Measurements from ENCODE around the gene RPS6KB2. TPM values are rescaled to one million over a fixed set of nuclear protein-coding genes. Genes with fewer than 3 reads are reported as not detected.

The RPS6KB2 gene
- total and polyA plus RNA-seq, 10 donors, result 39.5 to 95.0 (median 55.3) TPM

DNA sequence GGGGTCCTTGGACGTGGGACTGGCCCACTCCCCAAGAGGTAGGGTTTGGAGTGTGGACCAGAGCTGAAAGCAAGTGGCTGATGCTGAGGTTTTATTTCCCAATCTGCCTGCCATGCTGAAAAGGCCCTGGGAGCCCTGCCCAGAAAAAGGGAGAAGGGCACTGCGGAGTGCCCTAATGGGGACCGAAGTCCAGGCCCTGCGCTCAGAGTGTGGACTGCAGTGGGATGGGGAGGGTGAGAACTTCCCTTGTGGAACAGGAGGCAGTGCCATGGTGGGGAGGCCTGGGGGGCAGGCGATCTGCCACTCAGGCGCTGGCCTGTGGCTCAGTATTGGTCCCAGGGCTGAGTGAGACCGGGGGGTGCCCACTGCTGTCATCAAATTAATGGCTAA is 19.9 kb downstream of the RPS6KB2 start:
- H3K4me3 ChIP-seq, result no peak overlapping the region
- intact Hi-C loops (cut with DNase I; ENCODE audit: low total_unique reads), result no loop called here
- no peaks in the 10 kb centered on the region for H3K27me3 ChIP-seq (replicated peaks in 1 of 7)
- DNase-seq, result no peak
- TF ChIP-seq, protein P1, sequence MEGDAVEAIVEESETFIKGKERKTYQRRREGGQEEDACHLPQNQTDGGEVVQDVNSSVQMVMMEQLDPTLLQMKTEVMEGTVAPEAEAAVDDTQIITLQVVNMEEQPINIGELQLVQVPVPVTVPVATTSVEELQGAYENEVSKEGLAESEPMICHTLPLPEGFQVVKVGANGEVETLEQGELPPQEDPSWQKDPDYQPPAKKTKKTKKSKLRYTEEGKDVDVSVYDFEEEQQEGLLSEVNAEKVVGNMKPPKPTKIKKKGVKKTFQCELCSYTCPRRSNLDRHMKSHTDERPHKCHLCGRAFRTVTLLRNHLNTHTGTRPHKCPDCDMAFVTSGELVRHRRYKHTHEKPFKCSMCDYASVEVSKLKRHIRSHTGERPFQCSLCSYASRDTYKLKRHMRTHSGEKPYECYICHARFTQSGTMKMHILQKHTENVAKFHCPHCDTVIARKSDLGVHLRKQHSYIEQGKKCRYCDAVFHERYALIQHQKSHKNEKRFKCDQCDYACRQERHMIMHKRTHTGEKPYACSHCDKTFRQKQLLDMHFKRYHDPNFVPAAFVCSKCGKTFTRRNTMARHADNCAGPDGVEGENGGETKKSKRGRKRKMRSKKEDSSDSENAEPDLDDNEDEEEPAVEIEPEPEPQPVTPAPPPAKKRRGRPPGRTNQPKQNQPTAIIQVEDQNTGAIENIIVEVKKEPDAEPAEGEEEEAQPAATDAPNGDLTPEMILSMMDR (IDR thresholded peaks at IDR 0.05 in 8 of 11, conservative IDR thresholded peaks at IDR 0.05 in 3 of 11), result no peak
- no peak for TF ChIP-seq POLR2A (IDR thresholded peaks at IDR 0.05)
- no peak for TF ChIP-seq POLR2AphosphoS5 (IDR thresholded peaks at IDR 0.05)
- peaks cover 35 to 96% (median 92%) of the 10 kb centered on the region in 6 donors for H3K4me1 ChIP-seq
- H3K27ac ChIP-seq, result peak overlapping the region in 4 of 8 donors; percentile 0 to 96 (median 47)
- no peaks in the 10 kb centered on the region for H3K9me3 ChIP-seq
- WGBS, 5 donors, result 89 to 98% (median 96%) methylated on average over 6 to 7 of the region's 7 CpGs
- H3K36me3 ChIP-seq, result no peaks in the 10 kb centered on the region

DNA sequence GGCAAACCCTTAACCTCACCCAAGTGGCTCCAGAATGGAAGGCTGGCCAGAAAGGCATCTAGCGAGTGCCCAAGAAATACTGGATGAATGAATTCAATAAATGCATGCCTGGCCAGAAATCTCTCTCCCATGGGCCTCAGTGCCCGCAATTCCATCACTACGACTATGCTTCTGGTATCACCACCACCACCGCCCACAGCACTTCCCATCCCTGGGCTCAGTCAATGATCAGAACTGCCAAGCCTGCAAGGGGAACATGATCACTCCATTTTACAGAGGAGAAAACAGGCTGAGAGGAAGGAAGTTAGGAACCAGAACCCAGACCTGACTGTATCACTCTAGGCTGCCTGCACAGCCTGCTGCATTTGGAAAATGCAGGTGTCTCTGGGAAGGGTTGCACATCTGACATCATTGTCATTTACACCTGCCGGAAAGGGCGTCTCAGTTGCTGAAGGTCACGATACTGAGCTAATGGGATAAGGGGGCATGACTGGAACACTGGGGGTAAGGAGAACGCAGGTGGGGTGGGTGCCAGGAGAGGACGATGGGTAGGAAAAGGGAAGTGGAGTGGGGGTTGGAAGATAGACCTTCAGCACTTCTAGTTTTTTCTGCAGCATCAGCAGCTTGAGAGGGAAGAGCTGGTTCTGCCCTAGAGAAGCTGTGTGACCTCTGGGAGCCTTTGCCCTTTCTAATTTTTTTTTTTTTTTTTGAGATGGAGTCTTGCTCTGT is 21.0 kb downstream of the RPS6KB2 start:
- 50 to 54% (median 51%) methylated on average over 9 of the region's 9 CpGs for WGBS, 5 donors
- intact Hi-C loops (cut with DNase I; ENCODE audit: low total_unique reads), result no loop called here
- TF ChIP-seq, protein P1 (IDR thresholded peaks at IDR 0.05 in 8 of 11, conservative IDR thresholded peaks at IDR 0.05 in 3 of 11), result no peak
- TF ChIP-seq POLR2AphosphoS5 (IDR thresholded peaks at IDR 0.05), result peak in 1 of 3 donors; percentile 40
- TF ChIP-seq POLR2A (IDR thresholded peaks at IDR 0.05), result no peak
- no peaks in the 10 kb centered on the region for H3K9me3 ChIP-seq
- H3K36me3 ChIP-seq, result no peaks in the 10 kb centered on the region
- H3K4me3 ChIP-seq, result no peak overlapping the region
- H3K27me3 ChIP-seq (replicated peaks in 1 of 7), result no peaks in the 10 kb centered on the region
- peaks cover 33 to 97% (median 88%) of the 10 kb centered on the region in 6 donors for H3K4me1 ChIP-seq
- no peak for DNase-seq
- peak overlapping the region in 4 of 8 donors; percentile 27 to 66 (median 50) for H3K27ac ChIP-seq

DNA sequence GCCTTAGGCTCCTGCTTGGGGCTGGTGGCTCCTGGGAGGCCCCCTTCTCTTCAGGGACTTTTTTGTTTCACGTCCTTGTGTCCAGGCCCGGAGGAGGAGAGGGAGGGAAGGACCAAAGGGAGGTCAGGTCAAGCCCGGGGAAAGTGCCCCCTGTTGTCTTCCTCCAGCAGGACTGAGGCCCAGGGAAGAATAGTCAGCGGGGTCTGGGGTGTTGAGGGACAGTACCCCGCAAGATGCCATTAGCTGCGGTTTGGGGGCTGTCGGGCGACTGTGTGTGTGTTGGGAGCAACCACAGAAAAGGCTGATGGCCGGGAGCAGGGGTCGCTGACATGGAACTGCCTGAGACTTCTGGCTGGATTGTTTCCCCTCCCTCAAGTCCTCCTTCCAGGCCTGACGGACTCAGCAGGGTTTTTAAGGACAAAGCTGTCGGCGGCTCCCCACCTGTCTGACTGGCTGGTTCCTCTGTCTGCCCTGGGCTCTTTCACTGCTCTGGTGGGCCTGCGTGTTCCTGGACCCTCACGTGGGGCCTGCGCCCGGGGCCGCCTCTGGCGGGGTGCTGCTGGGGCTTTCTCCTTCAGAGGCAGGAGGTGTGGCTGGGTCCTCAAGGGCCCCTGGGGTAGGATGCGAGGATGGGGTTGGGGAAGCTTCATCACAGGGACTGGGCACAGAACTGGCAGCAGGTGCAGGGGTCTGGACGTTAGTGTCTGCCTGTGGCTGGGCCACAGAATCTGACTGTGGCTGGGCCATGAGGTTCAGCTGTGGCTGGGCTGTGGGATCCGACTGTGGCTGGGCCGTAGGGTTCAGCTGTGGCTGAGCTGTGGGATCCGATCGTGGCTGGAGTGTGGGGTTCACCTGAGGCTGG is 22.7 kb downstream of the RPS6KB2 start:
- TF ChIP-seq POLR2A (IDR thresholded peaks at IDR 0.05) (no peak), POLR2AphosphoS5 (IDR thresholded peaks at IDR 0.05) (no peak)
- TF ChIP-seq, protein P1 (IDR thresholded peaks at IDR 0.05 in 8 of 11, conservative IDR thresholded peaks at IDR 0.05 in 3 of 11), result no peak
- Histone ChIP-seq H3K36me3 (no peaks in the 10 kb centered on the region), H3K9me3 (no peaks in the 10 kb centered on the region), H3K4me1 (peaks cover 18 to 96% (median 77%) of the 10 kb centered on the region in 6 donors), H3K4me3 (no peak overlapping the region), H3K27ac (peak overlapping the region in 5 of 8 donors; percentile 33 to 74 (median 58)), H3K27me3 (replicated peaks in 1 of 7) (no peaks in the 10 kb centered on the region)
- intact Hi-C loops (cut with DNase I; ENCODE audit: low total_unique reads), result no loop called here
- no peak for DNase-seq
- WGBS, 5 donors, result 80 to 93% (median 91%) methylated on average over 19 to 25 of the region's 25 CpGs

DNA sequence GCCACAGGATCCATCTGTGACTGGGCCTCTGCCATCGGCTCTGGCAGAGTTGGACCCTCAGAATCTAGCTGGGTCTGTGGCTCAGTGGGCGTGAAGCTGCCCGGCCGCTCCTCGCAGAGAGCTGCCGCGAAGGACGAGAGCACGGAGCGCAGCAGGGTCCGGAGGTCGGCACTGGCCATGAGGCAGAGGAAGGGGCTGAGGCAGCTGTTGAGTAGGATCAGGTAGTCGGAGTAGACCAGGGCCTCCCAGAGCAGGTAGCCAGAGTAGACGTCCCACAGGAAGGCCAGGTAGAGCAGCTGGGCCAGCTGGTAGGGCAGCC is 23.3 kb downstream of the RPS6KB2 start:
- Histone ChIP-seq H3K27me3 (replicated peaks in 1 of 7) (no peaks in the 10 kb centered on the region), H3K27ac (peak overlapping the region in 6 of 8 donors; percentile 50 to 74 (median 64)), H3K4me1 (peaks cover 15 to 90% (median 72%) of the 10 kb centered on the region in 6 donors), H3K9me3 (no peaks in the 10 kb centered on the region), H3K4me3 (no peak overlapping the region), H3K36me3 (no peaks in the 10 kb centered on the region)
- 90 to 93% (median 92%) methylated on average over 14 of the region's 14 CpGs for WGBS, 5 donors
- TF ChIP-seq POLR2AphosphoS5 (IDR thresholded peaks at IDR 0.05), result no peak
- no peak for TF ChIP-seq POLR2A (IDR thresholded peaks at IDR 0.05)
- TF ChIP-seq, protein P1 (IDR thresholded peaks at IDR 0.05 in 8 of 11, conservative IDR thresholded peaks at IDR 0.05 in 3 of 11), result no peak
- no peak for DNase-seq
- intact Hi-C loops (cut with DNase I; ENCODE audit: low total_unique reads), result no loop called here

Measured in spleen (tissue), 11 donors.